ENCODE results near the gene TCF7L1. TPM values are rescaled to one million over a fixed set of nuclear protein-coding genes. Genes with fewer than 3 reads are reported as not detected.

The TCF7L1 gene
- polyA plus RNA-seq, 3 donors: 0.05 to 0.09 TPM; not detected in 1

DNA sequence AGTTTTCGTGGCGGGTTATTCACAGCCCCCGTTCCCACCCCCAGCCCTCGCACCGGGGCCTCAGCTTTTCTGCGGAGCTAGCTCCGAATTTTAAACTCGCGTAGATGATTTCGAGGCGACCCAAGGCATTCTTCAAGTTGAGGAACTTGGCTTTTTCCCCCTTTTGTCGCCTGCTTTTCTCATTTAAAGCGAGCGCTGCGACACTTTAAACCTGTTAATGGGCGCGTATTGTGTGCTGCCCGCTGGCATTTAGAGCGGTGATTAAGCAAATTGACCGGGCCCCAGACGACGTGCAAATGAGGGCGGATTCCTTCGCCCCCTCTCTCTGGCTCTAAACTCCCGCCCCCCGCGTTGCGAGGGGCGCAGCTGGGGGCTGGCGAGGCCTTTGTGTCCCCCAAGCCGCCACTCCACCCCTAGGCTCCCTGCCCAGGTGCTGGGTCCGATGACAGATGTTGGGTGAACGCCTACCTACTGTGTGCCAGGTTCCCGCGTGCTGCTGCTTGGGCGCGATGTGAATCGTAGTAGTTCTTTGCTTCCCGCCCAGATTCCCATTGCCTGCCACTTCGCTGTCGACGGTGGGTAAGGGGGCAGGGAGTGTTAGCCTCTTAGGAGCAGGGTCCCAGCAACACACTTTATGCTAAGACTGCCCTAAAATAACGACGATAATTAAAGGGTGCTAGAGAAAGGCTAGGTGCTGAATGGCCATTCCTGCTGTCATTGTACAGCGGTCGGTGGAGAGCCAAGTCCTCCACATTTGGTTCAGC, 1.9 kb downstream of the TCF7L1 start:
- no peaks in the 10 kb centered on the region for H4K20me1 ChIP-seq (ENCODE audit: insufficient read depth, low read length)
- no peak overlapping the region for H3K4me2 ChIP-seq (replicated peaks; ENCODE audit: extremely low read depth, low read length, poor library complexity, severe bottlenecking)
- H3K27me3 Mint-ChIP-seq (ENCODE audit: low read depth in 3 of 3): peaks cover 73 to 82% (median 76%) of the 10 kb centered on the region in 3 donors

DNA sequence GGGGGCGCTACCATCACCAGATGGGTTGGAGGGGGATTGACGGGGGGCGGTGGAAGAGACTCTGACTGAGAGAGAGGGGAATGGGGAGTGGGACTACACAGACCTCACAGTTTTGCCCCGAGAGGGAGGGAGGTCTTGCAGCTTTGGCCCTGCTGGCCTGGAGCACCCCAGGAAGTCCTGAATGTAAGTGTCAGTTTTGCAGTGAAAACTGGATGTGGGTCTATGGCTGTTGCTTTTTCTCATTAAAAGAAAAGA, 2.4 kb downstream of the TCF7L1 start:
- Histone ChIP-seq H3K4me1 (ENCODE audit: control insufficient read depth in 1 of 2, insufficient read depth in 2 of 2, low read length in 2 of 2) (peaks cover 14 to 20% of the 10 kb centered on the region in 2 donors), H3K27me3 (ENCODE audit: control insufficient read depth in 2 of 2, insufficient read depth in 2 of 2, low read length in 2 of 2) (peaks cover 51 to 71% of the 10 kb centered on the region in 2 donors), H3K9me3 (replicated peaks in 1 of 2; ENCODE audit: control insufficient read depth in 1 of 2, insufficient read depth in 1 of 2, low read length in 2 of 2) (peaks cover 0 to 20% of the 10 kb centered on the region in 2 donors), H3K79me2 (ENCODE audit: insufficient read depth, low read length) (no peaks in the 10 kb centered on the region), H3K27ac (ENCODE audit: low read depth in 1 of 2, low read length in 2 of 2) (no peak overlapping the region), H2AFZ (ENCODE audit: insufficient read depth, low read depth, low read length, poor library complexity, severe bottlenecking) (no peak overlapping the region), H3K4me3 (replicated peaks in 1 of 3; ENCODE audit: low read depth in 2 of 3, low read length in 3 of 3) (no peak overlapping the region), H3K36me3 (replicated peaks in 1 of 2; ENCODE audit: control insufficient read depth in 1 of 2, insufficient read depth in 2 of 2, low read length in 2 of 2) (no peaks in the 10 kb centered on the region), H3K9ac (ENCODE audit: insufficient read depth, low read length, poor library complexity, severe bottlenecking) (no peak overlapping the region), H4K20me1 (ENCODE audit: insufficient read depth, low read length) (no peaks in the 10 kb centered on the region), H3K4me2 (replicated peaks; ENCODE audit: extremely low read depth, low read length, poor library complexity, severe bottlenecking) (no peak overlapping the region)
- TF ChIP-seq, protein P1, sequence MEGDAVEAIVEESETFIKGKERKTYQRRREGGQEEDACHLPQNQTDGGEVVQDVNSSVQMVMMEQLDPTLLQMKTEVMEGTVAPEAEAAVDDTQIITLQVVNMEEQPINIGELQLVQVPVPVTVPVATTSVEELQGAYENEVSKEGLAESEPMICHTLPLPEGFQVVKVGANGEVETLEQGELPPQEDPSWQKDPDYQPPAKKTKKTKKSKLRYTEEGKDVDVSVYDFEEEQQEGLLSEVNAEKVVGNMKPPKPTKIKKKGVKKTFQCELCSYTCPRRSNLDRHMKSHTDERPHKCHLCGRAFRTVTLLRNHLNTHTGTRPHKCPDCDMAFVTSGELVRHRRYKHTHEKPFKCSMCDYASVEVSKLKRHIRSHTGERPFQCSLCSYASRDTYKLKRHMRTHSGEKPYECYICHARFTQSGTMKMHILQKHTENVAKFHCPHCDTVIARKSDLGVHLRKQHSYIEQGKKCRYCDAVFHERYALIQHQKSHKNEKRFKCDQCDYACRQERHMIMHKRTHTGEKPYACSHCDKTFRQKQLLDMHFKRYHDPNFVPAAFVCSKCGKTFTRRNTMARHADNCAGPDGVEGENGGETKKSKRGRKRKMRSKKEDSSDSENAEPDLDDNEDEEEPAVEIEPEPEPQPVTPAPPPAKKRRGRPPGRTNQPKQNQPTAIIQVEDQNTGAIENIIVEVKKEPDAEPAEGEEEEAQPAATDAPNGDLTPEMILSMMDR (IDR thresholded peaks at IDR 0.05): no peak
- no peak overlapping the region for H3K27ac Mint-ChIP-seq
- H3K27me3 Mint-ChIP-seq (ENCODE audit: low read depth in 3 of 3): peaks cover 72 to 84% (median 79%) of the 10 kb centered on the region in 3 donors
- H3K4me3 Mint-ChIP-seq: peak overlapping the region in 1 of 2 donors; percentile 76
- WGBS (ENCODE audit: insufficient coverage): 88% methylated on average over 3 of the region's 4 CpGs
- H3K4me1 Mint-ChIP-seq: peaks cover 16% of the 10 kb centered on the region
- peaks cover 0 to 13% (median 2%) of the 10 kb centered on the region in 7 donors for H3K9me3 Mint-ChIP-seq
- H3K36me3 Mint-ChIP-seq: no peaks in the 10 kb centered on the region
- no peak for DNase-seq
- intact Hi-C loops (cut with micrococcal nuclease): no loop called here

More for the DNA sequence above, 1.9 kb downstream of the TCF7L1 start:
- DNase-seq: no peak
- peaks cover 0 to 13% (median 2%) of the 10 kb centered on the region in 7 donors for H3K9me3 Mint-ChIP-seq
- intact Hi-C loops (cut with micrococcal nuclease): no loop called here
- H3K27ac Mint-ChIP-seq: no peak overlapping the region
- Histone ChIP-seq H3K79me2 (ENCODE audit: insufficient read depth, low read length) (no peaks in the 10 kb centered on the region), H3K27ac (ENCODE audit: low read depth in 1 of 2, low read length in 2 of 2) (no peak overlapping the region), H3K9me3 (replicated peaks in 1 of 2; ENCODE audit: control insufficient read depth in 1 of 2, insufficient read depth in 1 of 2, low read length in 2 of 2) (peaks cover 0 to 20% of the 10 kb centered on the region in 2 donors), H3K9ac (ENCODE audit: insufficient read depth, low read length, poor library complexity, severe bottlenecking) (no peak overlapping the region), H3K4me1 (ENCODE audit: control insufficient read depth in 1 of 2, insufficient read depth in 2 of 2, low read length in 2 of 2) (peaks cover 14 to 20% of the 10 kb centered on the region in 2 donors), H3K36me3 (replicated peaks in 1 of 2; ENCODE audit: control insufficient read depth in 1 of 2, insufficient read depth in 2 of 2, low read length in 2 of 2) (no peaks in the 10 kb centered on the region), H2AFZ (ENCODE audit: insufficient read depth, low read depth, low read length, poor library complexity, severe bottlenecking) (no peak overlapping the region), H3K4me3 (replicated peaks in 1 of 3; ENCODE audit: low read depth in 2 of 3, low read length in 3 of 3) (peak overlapping the region in 1 of 3 experiments; percentile 59), H3K27me3 (ENCODE audit: control insufficient read depth in 2 of 2, insufficient read depth in 2 of 2, low read length in 2 of 2) (peaks cover 53 to 76% of the 10 kb centered on the region in 2 donors)
- peak overlapping the region; percentile 27 to 76 for H3K4me3 Mint-ChIP-seq
- H3K36me3 Mint-ChIP-seq: no peaks in the 10 kb centered on the region
- WGBS (ENCODE audit: insufficient coverage): 10% methylated on average over 41 of the region's 46 CpGs
- peaks cover 16% of the 10 kb centered on the region for H3K4me1 Mint-ChIP-seq
- TF ChIP-seq, protein P1 (IDR thresholded peaks at IDR 0.05): no peak

Data from CD14-positive monocyte (primary cell).